Stimulated activated CD8-positive, alpha-beta memory T cell treated with anti-CD3 and anti-CD28 coated beads, Interleukin-12 subunit alpha, Interleukin-12 subunit beta, amount 100 ng/mL, for 1 hour (primary cell): ENCODE measurements around the gene U2SURP.
"Not testable (repeated sequence)": the region's sequence is repeated elsewhere in the genome, so short reads cannot be mapped to it uniquely, and the experiment has no call there.

Experiments used
- DNase-seq: peaks from one replicate; pipeline ENCODE4 v3.0.0-alpha.2; 2020; ENCODE audit warnings: low read depth

U2SURP gene

GRCh38 chr3:143014921-143015320 lies 13.6 kb downstream of the U2SURP start:
- DNase-seq = no peak

GRCh38 chr3:143016321-143016972 lies 15.1 kb downstream of the U2SURP start:
- DNase-seq = no peak

- no peak for DNase-seq
Observed at GRCh38 chr3:143024351-143024960, 23.1 kb downstream of the U2SURP start.

GRCh38 chr3:143031327-143031726 lies 30.0 kb downstream of the U2SURP start:
- DNase-seq = no peak

GRCh38 chr3:143031796-143032387 lies 30.5 kb downstream of the U2SURP start:
- not testable (repeated sequence) for DNase-seq

- no peak for DNase-seq
Observed at GRCh38 chr3:143035466-143036211, 34.3 kb downstream of the U2SURP start.

GRCh38 chr3:143036557-143036956 lies 35.2 kb downstream of the U2SURP start:
- DNase-seq = no peak

- DNase-seq = no peak
Observed at GRCh38 chr3:143037867-143038266, 36.5 kb downstream of the U2SURP start.

GRCh38 chr3:143040261-143040879 lies 39.0 kb downstream of the U2SURP start:
- no peak for DNase-seq

GRCh38 chr3:143041903-143042302 lies 40.5 kb downstream of the U2SURP start:
- no peak for DNase-seq

- no peak for DNase-seq
Observed at GRCh38 chr3:143045639-143046038, 44.3 kb downstream of the U2SURP start.

GRCh38 chr3:143046075-143046474 lies 44.7 kb downstream of the U2SURP start:
- DNase-seq = not testable (repeated sequence)

- DNase-seq = no peak
Observed at GRCh38 chr3:143054011-143054410, 52.6 kb downstream of the U2SURP start.

- DNase-seq = no peak
Observed at GRCh38 chr3:143056372-143056771, 55.0 kb downstream of the U2SURP start.

GRCh38 chr3:143060906-143061305 lies 59.5 kb downstream of the U2SURP start:
- DNase-seq = no peak

- DNase-seq = no peak
Observed at GRCh38 chr3:143063018-143063417, 61.6 kb downstream of the U2SURP start.

- no peak for DNase-seq
Observed at GRCh38 chr3:143064777-143065176, 63.4 kb downstream of the U2SURP start.

GRCh38 chr3:143065364-143065763 lies 64.0 kb downstream of the U2SURP start:
- DNase-seq = no peak

- DNase-seq = no peak
Observed at GRCh38 chr3:143066033-143066432, 64.7 kb downstream of the U2SURP start.

- no peak for DNase-seq
Observed at GRCh38 chr3:143067201-143067600, 65.8 kb downstream of the U2SURP start.

GRCh38 chr3:143068059-143068458 lies 66.7 kb downstream of the U2SURP start:
- no peak for DNase-seq

- DNase-seq = no peak
Observed at GRCh38 chr3:143070977-143071551, 69.7 kb downstream of the U2SURP start.
